NCI-H345 treated with DMSO at 0.1 percent for 48 hours (cell line): ENCODE data around the gene FILIP1L.
"Not testable (repeated sequence)": the region's sequence is repeated elsewhere in the genome, so short reads cannot be mapped to it uniquely, and the experiment has no call there.

Experiments used
- DNase-seq: peaks from one replicate; lab custom pipeline; 2025; ENCODE audit not compliant: unreplicated experiment; lab: John Stamatoyannopoulos, UW

The FILIP1L gene

GRCh38 chr3:99851955-99852354, 262.3 kb downstream of the FILIP1L start:
- DNase-seq: no peak

GRCh38 chr3:99850608-99851007, 263.7 kb downstream of the FILIP1L start:
- DNase-seq: no peak

GRCh38 chr3:99848433-99848832, 265.9 kb downstream of the FILIP1L start:
- DNase-seq: no peak

- DNase-seq: no peak
These were observed 267.7 kb downstream of the FILIP1L start for GRCh38 chr3:99846477-99847160.

- no peak for DNase-seq
These were observed 268.3 kb downstream of the FILIP1L start for GRCh38 chr3:99845999-99846398.

- no peak for DNase-seq
These were observed 269.0 kb downstream of the FILIP1L start for GRCh38 chr3:99845331-99845730.

GRCh38 chr3:99843590-99844258, 270.6 kb downstream of the FILIP1L start:
- no peak for DNase-seq

- no peak for DNase-seq
These were observed 271.3 kb downstream of the FILIP1L start for GRCh38 chr3:99842826-99843589.

- not testable (repeated sequence) for DNase-seq
These were observed 272.4 kb downstream of the FILIP1L start for GRCh38 chr3:99841949-99842348.

- no peak for DNase-seq
These were observed 274.7 kb downstream of the FILIP1L start for GRCh38 chr3:99839613-99840012.

- DNase-seq: no peak
These were observed 275.5 kb downstream of the FILIP1L start for GRCh38 chr3:99838755-99839154.

GRCh38 chr3:99837715-99838114, 276.6 kb downstream of the FILIP1L start:
- no peak for DNase-seq

GRCh38 chr3:99836681-99837080, 277.6 kb downstream of the FILIP1L start:
- DNase-seq: no peak

- no peak for DNase-seq
These were observed 279.9 kb downstream of the FILIP1L start for GRCh38 chr3:99834211-99834957.

GRCh38 chr3:99833617-99834205, 280.6 kb downstream of the FILIP1L start:
- no peak for DNase-seq

- no peak for DNase-seq
These were observed 284.5 kb downstream of the FILIP1L start for GRCh38 chr3:99829844-99830243.

- DNase-seq: no peak
These were observed 289.2 kb downstream of the FILIP1L start for GRCh38 chr3:99825004-99825640.

- DNase-seq: no peak
These were observed 290.3 kb downstream of the FILIP1L start for GRCh38 chr3:99823723-99824711.

GRCh38 chr3:99818818-99819217, 295.5 kb downstream of the FILIP1L start:
- DNase-seq: no peak
